ENCODE measurements around the gene RAB11FIP4.

RAB11FIP4 gene

DNA sequence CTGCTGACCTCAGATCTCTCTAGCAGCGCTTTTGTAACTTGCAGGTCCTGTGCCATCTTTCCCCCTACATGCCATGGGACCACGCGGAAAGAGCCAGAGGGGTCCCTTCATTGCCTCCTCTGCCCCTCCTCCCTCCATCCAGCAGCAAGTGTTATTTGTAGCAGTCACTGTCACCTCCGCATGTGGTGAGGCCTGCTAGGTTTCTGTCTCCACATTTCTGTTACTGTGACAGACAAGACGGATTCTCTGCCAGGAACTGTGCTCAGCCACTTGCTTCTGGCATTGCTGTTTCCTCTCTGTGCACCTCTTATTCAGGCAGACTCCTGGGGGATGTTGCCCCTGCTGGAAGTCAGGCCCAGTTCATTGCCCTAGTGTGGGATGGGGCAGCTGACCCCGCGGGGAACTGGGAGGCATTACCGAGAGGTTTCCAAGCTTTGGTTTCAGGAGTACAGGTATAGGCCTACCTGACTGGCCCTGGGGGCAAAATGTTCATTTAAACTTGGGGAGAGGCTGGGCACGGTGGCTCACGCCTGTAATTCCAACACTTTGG is 61.2 kb downstream of the RAB11FIP4 start:
- TF ChIP-seq GABPA (IDR thresholded peaks at IDR 0.05; ENCODE audit: low read depth) (no peak), SPI1 (IDR thresholded peaks at IDR 0.05; ENCODE audit: borderline replicate concordance, low read depth) (no peak), POLR2AphosphoS5 (IDR thresholded peaks at IDR 0.05; ENCODE audit: low read depth) (no peak)
- TF ChIP-seq, protein P1, sequence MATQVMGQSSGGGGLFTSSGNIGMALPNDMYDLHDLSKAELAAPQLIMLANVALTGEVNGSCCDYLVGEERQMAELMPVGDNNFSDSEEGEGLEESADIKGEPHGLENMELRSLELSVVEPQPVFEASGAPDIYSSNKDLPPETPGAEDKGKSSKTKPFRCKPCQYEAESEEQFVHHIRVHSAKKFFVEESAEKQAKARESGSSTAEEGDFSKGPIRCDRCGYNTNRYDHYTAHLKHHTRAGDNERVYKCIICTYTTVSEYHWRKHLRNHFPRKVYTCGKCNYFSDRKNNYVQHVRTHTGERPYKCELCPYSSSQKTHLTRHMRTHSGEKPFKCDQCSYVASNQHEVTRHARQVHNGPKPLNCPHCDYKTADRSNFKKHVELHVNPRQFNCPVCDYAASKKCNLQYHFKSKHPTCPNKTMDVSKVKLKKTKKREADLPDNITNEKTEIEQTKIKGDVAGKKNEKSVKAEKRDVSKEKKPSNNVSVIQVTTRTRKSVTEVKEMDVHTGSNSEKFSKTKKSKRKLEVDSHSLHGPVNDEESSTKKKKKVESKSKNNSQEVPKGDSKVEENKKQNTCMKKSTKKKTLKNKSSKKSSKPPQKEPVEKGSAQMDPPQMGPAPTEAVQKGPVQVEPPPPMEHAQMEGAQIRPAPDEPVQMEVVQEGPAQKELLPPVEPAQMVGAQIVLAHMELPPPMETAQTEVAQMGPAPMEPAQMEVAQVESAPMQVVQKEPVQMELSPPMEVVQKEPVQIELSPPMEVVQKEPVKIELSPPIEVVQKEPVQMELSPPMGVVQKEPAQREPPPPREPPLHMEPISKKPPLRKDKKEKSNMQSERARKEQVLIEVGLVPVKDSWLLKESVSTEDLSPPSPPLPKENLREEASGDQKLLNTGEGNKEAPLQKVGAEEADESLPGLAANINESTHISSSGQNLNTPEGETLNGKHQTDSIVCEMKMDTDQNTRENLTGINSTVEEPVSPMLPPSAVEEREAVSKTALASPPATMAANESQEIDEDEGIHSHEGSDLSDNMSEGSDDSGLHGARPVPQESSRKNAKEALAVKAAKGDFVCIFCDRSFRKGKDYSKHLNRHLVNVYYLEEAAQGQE (IDR thresholded peaks at IDR 0.05; ENCODE audit: insufficient replicate concordance, low read depth): no peak
- TF ChIP-seq, protein P2, sequence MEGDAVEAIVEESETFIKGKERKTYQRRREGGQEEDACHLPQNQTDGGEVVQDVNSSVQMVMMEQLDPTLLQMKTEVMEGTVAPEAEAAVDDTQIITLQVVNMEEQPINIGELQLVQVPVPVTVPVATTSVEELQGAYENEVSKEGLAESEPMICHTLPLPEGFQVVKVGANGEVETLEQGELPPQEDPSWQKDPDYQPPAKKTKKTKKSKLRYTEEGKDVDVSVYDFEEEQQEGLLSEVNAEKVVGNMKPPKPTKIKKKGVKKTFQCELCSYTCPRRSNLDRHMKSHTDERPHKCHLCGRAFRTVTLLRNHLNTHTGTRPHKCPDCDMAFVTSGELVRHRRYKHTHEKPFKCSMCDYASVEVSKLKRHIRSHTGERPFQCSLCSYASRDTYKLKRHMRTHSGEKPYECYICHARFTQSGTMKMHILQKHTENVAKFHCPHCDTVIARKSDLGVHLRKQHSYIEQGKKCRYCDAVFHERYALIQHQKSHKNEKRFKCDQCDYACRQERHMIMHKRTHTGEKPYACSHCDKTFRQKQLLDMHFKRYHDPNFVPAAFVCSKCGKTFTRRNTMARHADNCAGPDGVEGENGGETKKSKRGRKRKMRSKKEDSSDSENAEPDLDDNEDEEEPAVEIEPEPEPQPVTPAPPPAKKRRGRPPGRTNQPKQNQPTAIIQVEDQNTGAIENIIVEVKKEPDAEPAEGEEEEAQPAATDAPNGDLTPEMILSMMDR (IDR thresholded peaks at IDR 0.05; ENCODE audit: insufficient read depth, low read length): no peak
- no peak overlapping the region for H3K27ac ChIP-seq (replicated peaks)
- H3K4me3 ChIP-seq (replicated peaks; ENCODE audit: insufficient read depth, low read length): no peak overlapping the region
- H3K27me3 ChIP-seq (ENCODE audit: insufficient read depth, poor library complexity, severe bottlenecking): no peaks in the 10 kb centered on the region
- DNase-seq (ENCODE audit: low read depth in 1 of 2, low spot score in 1 of 2): no peak

DNA sequence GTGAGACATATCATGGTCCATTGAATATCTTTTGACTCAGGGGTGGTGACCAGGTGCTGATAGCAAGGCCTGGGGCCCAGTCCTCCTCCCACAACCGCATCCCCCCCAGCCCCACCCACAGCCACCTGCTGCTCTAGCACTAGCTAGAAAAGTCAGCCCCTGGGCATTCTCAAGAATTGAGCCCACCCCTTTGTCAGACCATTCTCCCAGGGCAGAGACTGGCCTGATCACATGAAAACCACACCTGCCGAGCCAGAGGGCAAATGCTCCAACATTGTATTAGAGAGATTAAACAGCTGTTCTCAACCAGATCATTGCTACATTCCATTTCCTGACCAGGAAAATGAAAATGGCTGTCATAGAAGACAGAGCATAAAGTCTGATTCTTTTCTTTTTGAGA is 62.4 kb downstream of the RAB11FIP4 start:
- TF ChIP-seq, protein P1 (IDR thresholded peaks at IDR 0.05; ENCODE audit: insufficient replicate concordance, low read depth): no peak
- TF ChIP-seq, protein P2 (IDR thresholded peaks at IDR 0.05; ENCODE audit: insufficient read depth, low read length): no peak
- TF ChIP-seq POLR2AphosphoS5 (IDR thresholded peaks at IDR 0.05; ENCODE audit: low read depth) (no peak), SPI1 (IDR thresholded peaks at IDR 0.05; ENCODE audit: borderline replicate concordance, low read depth) (no peak), GABPA (IDR thresholded peaks at IDR 0.05; ENCODE audit: low read depth) (no peak)
- H3K4me3 ChIP-seq (replicated peaks; ENCODE audit: insufficient read depth, low read length): no peak overlapping the region
- H3K27ac ChIP-seq (replicated peaks): no peak overlapping the region
- H3K27me3 ChIP-seq (ENCODE audit: insufficient read depth, poor library complexity, severe bottlenecking): no peaks in the 10 kb centered on the region
- DNase-seq (ENCODE audit: low read depth in 1 of 2, low spot score in 1 of 2): no peak

DNA sequence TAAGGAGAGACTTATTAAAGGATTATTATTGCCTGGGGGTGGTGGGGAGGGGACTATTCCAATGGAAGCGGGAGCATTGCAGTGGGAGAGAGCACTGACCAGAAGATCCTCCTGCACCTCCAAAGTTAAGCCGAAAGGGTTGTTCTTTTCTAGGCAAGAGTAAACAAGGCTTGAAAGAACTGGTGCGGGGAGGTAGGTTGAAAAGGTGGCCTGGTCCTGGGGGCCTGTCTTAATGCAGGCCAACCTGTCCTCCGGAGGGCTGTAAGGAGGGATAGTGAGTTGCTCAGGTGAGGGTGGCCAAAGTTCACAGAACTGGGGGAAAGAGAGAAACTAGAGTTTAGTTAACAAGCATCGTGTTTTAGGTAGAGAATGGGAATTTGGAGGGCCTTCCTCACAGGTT is 65.3 kb downstream of the RAB11FIP4 start:
- TF ChIP-seq, protein P2 (IDR thresholded peaks at IDR 0.05; ENCODE audit: insufficient read depth, low read length): no peak
- no peak for TF ChIP-seq SPI1 (IDR thresholded peaks at IDR 0.05; ENCODE audit: borderline replicate concordance, low read depth)
- TF ChIP-seq POLR2AphosphoS5 (IDR thresholded peaks at IDR 0.05; ENCODE audit: low read depth): no peak
- TF ChIP-seq, protein P1 (IDR thresholded peaks at IDR 0.05; ENCODE audit: insufficient replicate concordance, low read depth): no peak
- no peak for TF ChIP-seq GABPA (IDR thresholded peaks at IDR 0.05; ENCODE audit: low read depth)
- no peak overlapping the region for H3K27ac ChIP-seq (replicated peaks)
- no peaks in the 10 kb centered on the region for H3K27me3 ChIP-seq (ENCODE audit: insufficient read depth, poor library complexity, severe bottlenecking)
- no peak overlapping the region for H3K4me3 ChIP-seq (replicated peaks; ENCODE audit: insufficient read depth, low read length)
- no peak for DNase-seq (ENCODE audit: low read depth in 1 of 2, low spot score in 1 of 2)
